Measurements from ENCODE around the gene GAS7. TPM values are rescaled to one million over a fixed set of nuclear protein-coding genes. Genes with fewer than 3 reads are reported as not detected.

GAS7 gene
- polyA plus RNA-seq, 2 donors: 6.4 to 7.7 TPM

DNA sequence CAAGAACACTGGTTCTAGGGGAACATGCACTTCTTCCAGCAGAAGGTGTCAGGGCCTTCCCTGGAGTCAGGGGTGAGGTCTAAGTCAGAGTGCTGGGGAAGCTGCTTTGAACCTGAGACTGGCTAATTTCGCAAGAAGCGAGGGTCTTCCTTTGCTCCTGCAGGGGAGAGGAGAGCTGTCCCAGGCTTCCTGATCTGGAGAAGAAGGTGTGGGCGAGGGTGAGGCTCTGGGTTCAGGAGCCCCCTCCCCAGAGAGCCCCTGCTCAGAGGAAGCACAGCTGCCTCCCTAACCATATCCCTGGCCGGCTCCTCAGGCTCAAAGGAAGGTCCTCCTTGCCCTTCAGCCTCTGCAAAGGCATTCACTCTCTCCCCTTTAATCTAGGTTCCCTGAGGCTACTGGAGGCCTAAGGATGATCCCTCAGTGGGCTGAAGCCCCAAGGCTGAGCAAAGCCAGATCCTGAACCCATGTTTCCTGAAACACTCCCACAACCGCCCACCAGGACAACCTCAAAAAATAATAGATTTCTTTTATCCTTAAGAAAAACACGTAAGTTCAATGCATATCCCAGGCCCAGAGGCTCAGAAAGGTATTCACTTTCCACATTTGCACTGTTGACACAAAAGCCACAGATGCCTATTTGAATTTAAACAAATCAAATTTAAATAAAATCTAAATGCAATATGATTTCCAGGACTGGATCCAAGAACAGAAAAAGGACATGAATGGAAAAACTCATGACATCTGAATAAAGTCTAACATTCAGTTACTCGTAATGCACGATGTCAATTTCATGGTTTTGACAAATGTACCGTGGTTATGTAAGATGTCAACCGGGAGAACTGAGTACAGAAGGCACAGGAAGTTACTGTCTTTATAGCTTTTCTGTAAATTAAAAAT, 221.9 kb downstream of the GAS7 start:
- Histone ChIP-seq H3K27me3 (ENCODE audit: control insufficient read depth in 1 of 2, insufficient read depth in 2 of 2, low read length in 2 of 2) (no peaks in the 10 kb centered on the region), H3K4me1 (ENCODE audit: control insufficient read depth in 2 of 2, insufficient read depth in 2 of 2, low read length in 1 of 2) (peaks cover 2 to 4% of the 10 kb centered on the region in 2 donors), H3K36me3 (ENCODE audit: control insufficient read depth in 2 of 2, insufficient read depth in 2 of 2, low read length in 1 of 2) (no peaks in the 10 kb centered on the region), H3K4me3 (ENCODE audit: low read depth in 1 of 2, low read length in 2 of 2) (no peak overlapping the region), H3K27ac (ENCODE audit: low read depth in 2 of 2, low read length in 1 of 2) (no peak overlapping the region), H3K9me3 (ENCODE audit: control insufficient read depth in 2 of 2, insufficient read depth in 1 of 2, low read depth in 1 of 2, low read length in 1 of 2) (no peaks in the 10 kb centered on the region)
- 83 to 86% methylated on average over 10 of the region's 10 CpGs for WGBS, 2 donors

DNA sequence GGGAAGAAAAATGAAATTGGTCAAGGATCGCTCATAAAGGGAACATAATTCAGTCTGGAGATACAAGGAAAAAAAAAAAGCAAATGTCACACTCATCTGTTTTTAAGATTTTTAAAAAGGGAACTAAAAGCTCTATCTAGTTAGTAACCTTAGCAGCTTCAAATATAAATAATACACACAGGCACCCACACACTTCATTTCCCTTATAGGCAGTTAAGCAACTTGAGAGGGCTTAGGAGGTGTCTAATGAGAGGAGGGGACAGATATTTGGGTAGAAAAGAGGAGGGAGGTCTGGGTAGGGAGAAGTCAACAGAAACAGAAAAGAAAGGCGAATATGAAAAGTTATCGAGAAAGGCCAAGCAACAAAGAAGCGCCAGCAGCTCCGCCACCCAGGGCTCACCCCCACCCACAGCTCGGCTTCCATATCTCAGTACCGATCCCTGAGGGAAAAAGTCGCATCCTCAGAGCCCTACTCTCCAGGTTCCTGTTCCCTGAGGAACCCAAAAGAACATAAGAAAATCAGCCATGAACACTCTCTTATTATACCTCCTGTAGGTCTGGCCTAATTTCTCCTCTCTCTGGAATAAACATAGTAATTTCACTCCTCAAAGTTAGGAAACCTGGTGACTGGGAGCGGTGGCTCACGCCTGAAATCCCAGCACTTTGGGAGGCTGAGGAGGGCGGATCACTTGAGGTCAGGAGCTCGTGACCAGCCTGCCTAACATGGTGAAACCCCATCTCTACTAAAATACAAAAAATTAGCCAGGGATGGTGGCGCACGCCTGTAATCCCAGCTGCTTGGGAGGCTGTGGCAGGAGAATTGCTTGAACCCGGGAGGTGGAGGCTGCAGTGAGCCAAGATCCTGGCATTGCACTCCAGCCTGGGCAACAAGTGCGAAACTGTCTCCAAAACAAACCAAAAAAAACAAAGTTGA, 223.7 kb downstream of the GAS7 start:
- Histone ChIP-seq H3K9me3 (ENCODE audit: control insufficient read depth in 2 of 2, insufficient read depth in 1 of 2, low read depth in 1 of 2, low read length in 1 of 2) (no peaks in the 10 kb centered on the region), H3K27ac (ENCODE audit: low read depth in 2 of 2, low read length in 1 of 2) (no peak overlapping the region), H3K36me3 (ENCODE audit: control insufficient read depth in 2 of 2, insufficient read depth in 2 of 2, low read length in 1 of 2) (no peaks in the 10 kb centered on the region), H3K4me1 (ENCODE audit: control insufficient read depth in 2 of 2, insufficient read depth in 2 of 2, low read length in 1 of 2) (peaks cover 2 to 5% of the 10 kb centered on the region in 2 donors), H3K4me3 (ENCODE audit: low read depth in 1 of 2, low read length in 2 of 2) (no peak overlapping the region), H3K27me3 (ENCODE audit: control insufficient read depth in 1 of 2, insufficient read depth in 2 of 2, low read length in 2 of 2) (no peaks in the 10 kb centered on the region)
- 82 to 86% methylated on average over 16 of the region's 16 CpGs for WGBS, 2 donors

GRCh38 chr17:9973669-9974447, 224.5 kb downstream of the GAS7 start:
- H3K27ac ChIP-seq (ENCODE audit: low read depth in 2 of 2, low read length in 1 of 2): no peak overlapping the region
- 48 to 62% methylated on average over 13 of the region's 13 CpGs for WGBS, 2 donors
- H3K4me1 ChIP-seq (ENCODE audit: control insufficient read depth in 2 of 2, insufficient read depth in 2 of 2, low read length in 1 of 2): peaks cover 2 to 5% of the 10 kb centered on the region in 2 donors
- H3K9me3 ChIP-seq (ENCODE audit: control insufficient read depth in 2 of 2, insufficient read depth in 1 of 2, low read depth in 1 of 2, low read length in 1 of 2): no peaks in the 10 kb centered on the region
- H3K36me3 ChIP-seq (ENCODE audit: control insufficient read depth in 2 of 2, insufficient read depth in 2 of 2, low read length in 1 of 2): no peaks in the 10 kb centered on the region
- H3K27me3 ChIP-seq (ENCODE audit: control insufficient read depth in 1 of 2, insufficient read depth in 2 of 2, low read length in 2 of 2): no peaks in the 10 kb centered on the region
- H3K4me3 ChIP-seq (ENCODE audit: low read depth in 1 of 2, low read length in 2 of 2): no peak overlapping the region

DNA sequence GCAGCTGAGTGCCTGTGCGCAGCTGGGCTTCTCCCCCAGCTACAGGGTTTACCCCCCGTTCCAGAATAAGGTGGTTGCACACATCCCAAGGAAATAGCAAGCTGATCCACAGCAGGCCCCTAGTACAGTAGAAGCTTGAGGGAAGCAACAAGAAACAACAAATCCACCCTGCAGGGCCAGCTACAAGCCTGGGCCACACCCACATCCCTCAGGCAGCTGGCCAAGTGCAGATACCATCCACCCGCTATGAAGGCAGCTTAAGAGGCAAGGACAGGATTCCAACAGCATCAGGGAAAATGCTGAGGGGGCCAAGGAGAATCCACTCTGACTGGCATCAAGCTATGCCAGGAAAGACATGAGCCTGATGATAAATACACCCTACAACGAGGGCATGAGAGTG, 226.4 kb downstream of the GAS7 start:
- H3K27ac ChIP-seq (ENCODE audit: low read depth in 2 of 2, low read length in 1 of 2): peak overlapping the region in 1 of 2 donors; percentile 37
- no peaks in the 10 kb centered on the region for H3K9me3 ChIP-seq (ENCODE audit: control insufficient read depth in 2 of 2, insufficient read depth in 1 of 2, low read depth in 1 of 2, low read length in 1 of 2)
- no peak overlapping the region for H3K4me3 ChIP-seq (ENCODE audit: low read depth in 1 of 2, low read length in 2 of 2)
- H3K4me1 ChIP-seq (ENCODE audit: control insufficient read depth in 2 of 2, insufficient read depth in 2 of 2, low read length in 1 of 2): peaks cover 2 to 5% of the 10 kb centered on the region in 2 donors
- H3K36me3 ChIP-seq (ENCODE audit: control insufficient read depth in 2 of 2, insufficient read depth in 2 of 2, low read length in 1 of 2): no peaks in the 10 kb centered on the region
- WGBS, 2 donors: 29 to 48% methylated on average over 4 of the region's 4 CpGs
- no peaks in the 10 kb centered on the region for H3K27me3 ChIP-seq (ENCODE audit: control insufficient read depth in 1 of 2, insufficient read depth in 2 of 2, low read length in 2 of 2)

DNA sequence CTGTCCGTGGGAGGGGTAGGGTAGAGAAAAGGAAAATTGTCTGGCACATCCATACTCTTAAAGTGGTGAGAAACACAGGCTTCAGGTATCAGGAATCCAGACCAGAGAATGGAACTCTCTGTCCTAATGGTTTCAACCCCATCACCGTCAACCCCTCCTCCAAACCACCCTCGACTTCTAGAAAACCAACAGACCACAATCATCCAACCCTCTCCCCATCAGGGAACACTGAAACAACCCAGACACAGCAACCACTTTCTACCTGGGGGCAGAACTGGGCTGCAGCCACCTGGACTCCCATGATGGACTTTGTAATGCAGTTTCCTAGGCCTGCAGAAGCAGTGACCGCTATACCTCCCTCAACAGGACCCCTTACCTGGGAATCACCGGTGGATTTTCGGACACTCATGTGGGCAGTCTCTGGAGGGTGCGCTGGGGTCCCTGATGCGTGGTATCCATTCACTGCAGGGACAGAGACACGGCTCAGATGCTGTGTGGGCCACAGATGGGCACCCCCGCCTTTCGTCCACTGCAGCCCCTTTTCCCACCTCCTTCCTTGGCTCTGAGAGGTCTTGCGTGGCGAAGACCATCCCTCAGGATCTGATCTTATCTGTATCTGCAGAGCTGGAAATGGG, 229.0 kb downstream of the GAS7 start:
- Histone ChIP-seq H3K4me3 (ENCODE audit: low read depth in 1 of 2, low read length in 2 of 2) (no peak overlapping the region), H3K27me3 (ENCODE audit: control insufficient read depth in 1 of 2, insufficient read depth in 2 of 2, low read length in 2 of 2) (no peaks in the 10 kb centered on the region), H3K4me1 (ENCODE audit: control insufficient read depth in 2 of 2, insufficient read depth in 2 of 2, low read length in 1 of 2) (peaks cover 2 to 5% of the 10 kb centered on the region in 2 donors), H3K27ac (ENCODE audit: low read depth in 2 of 2, low read length in 1 of 2) (no peak overlapping the region), H3K9me3 (ENCODE audit: control insufficient read depth in 2 of 2, insufficient read depth in 1 of 2, low read depth in 1 of 2, low read length in 1 of 2) (no peaks in the 10 kb centered on the region), H3K36me3 (ENCODE audit: control insufficient read depth in 2 of 2, insufficient read depth in 2 of 2, low read length in 1 of 2) (no peaks in the 10 kb centered on the region)
- WGBS, 2 donors: 86 to 87% methylated on average over 13 of the region's 13 CpGs

DNA sequence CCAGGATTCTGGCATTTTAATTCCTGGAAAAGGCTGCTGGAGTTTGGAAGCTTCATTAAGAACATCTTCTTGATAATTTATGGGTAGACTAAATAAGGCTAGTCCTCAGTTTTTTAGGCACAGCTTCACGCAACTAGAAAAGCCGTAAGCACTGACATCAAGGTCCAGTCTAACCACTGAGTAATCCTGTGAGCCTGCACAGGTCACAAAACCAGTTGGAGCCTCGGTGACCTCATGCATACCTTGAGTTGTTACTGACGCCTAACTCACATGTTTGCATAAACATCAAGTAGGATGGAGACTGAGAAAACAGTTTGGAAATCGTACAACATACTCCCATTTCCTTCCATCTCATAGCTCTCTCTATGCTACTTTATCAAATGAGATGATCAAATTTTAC, 229.5 kb downstream of the GAS7 start:
- Histone ChIP-seq H3K36me3 (ENCODE audit: control insufficient read depth in 2 of 2, insufficient read depth in 2 of 2, low read length in 1 of 2) (no peaks in the 10 kb centered on the region), H3K4me3 (ENCODE audit: low read depth in 1 of 2, low read length in 2 of 2) (no peak overlapping the region), H3K9me3 (ENCODE audit: control insufficient read depth in 2 of 2, insufficient read depth in 1 of 2, low read depth in 1 of 2, low read length in 1 of 2) (no peaks in the 10 kb centered on the region), H3K27me3 (ENCODE audit: control insufficient read depth in 1 of 2, insufficient read depth in 2 of 2, low read length in 2 of 2) (no peaks in the 10 kb centered on the region), H3K27ac (ENCODE audit: low read depth in 2 of 2, low read length in 1 of 2) (no peak overlapping the region), H3K4me1 (ENCODE audit: control insufficient read depth in 2 of 2, insufficient read depth in 2 of 2, low read length in 1 of 2) (peaks cover 2 to 5% of the 10 kb centered on the region in 2 donors)
- 62 to 68% methylated on average over 5 of the region's 5 CpGs for WGBS, 2 donors

GRCh38 chr17:9968008-9968407, 230.4 kb downstream of the GAS7 start:
- peaks cover 2 to 5% of the 10 kb centered on the region in 2 donors for H3K4me1 ChIP-seq (ENCODE audit: control insufficient read depth in 2 of 2, insufficient read depth in 2 of 2, low read length in 1 of 2)
- peak overlapping the region in 1 of 2 donors; percentile 11 for H3K27ac ChIP-seq (ENCODE audit: low read depth in 2 of 2, low read length in 1 of 2)
- H3K27me3 ChIP-seq (ENCODE audit: control insufficient read depth in 1 of 2, insufficient read depth in 2 of 2, low read length in 2 of 2): no peaks in the 10 kb centered on the region
- WGBS, 2 donors: 63 to 72% methylated on average over 5 of the region's 5 CpGs
- no peaks in the 10 kb centered on the region for H3K36me3 ChIP-seq (ENCODE audit: control insufficient read depth in 2 of 2, insufficient read depth in 2 of 2, low read length in 1 of 2)
- H3K4me3 ChIP-seq (ENCODE audit: low read depth in 1 of 2, low read length in 2 of 2): no peak overlapping the region
- H3K9me3 ChIP-seq (ENCODE audit: control insufficient read depth in 2 of 2, insufficient read depth in 1 of 2, low read depth in 1 of 2, low read length in 1 of 2): no peaks in the 10 kb centered on the region

- no peaks in the 10 kb centered on the region for H3K9me3 ChIP-seq (ENCODE audit: control insufficient read depth in 2 of 2, insufficient read depth in 1 of 2, low read depth in 1 of 2, low read length in 1 of 2)
- no peaks in the 10 kb centered on the region for H3K4me1 ChIP-seq (ENCODE audit: control insufficient read depth in 2 of 2, insufficient read depth in 2 of 2, low read length in 1 of 2)
- 15 to 19% methylated on average over 22 of the region's 22 CpGs for WGBS, 2 donors
- H3K4me3 ChIP-seq (ENCODE audit: low read depth in 1 of 2, low read length in 2 of 2): no peak overlapping the region
- no peaks in the 10 kb centered on the region for H3K27me3 ChIP-seq (ENCODE audit: control insufficient read depth in 1 of 2, insufficient read depth in 2 of 2, low read length in 2 of 2)
- H3K36me3 ChIP-seq (ENCODE audit: control insufficient read depth in 2 of 2, insufficient read depth in 2 of 2, low read length in 1 of 2): no peaks in the 10 kb centered on the region
- no peak overlapping the region for H3K27ac ChIP-seq (ENCODE audit: low read depth in 2 of 2, low read length in 1 of 2)
Observed at GRCh38 chr17:9959377-9959981, 238.9 kb downstream of the GAS7 start.

Data from esophagus (tissue), 2 donors.